ENCODE results near the gene EZR.

- no peak for TF ChIP-seq CTCF (IDR thresholded peaks at IDR 0.05)
- TF ChIP-seq POLR2A (IDR thresholded peaks at IDR 0.05): no peak
Observed at GRCh38 chr6:158765499-158766068, 53.6 kb downstream of the EZR start.

Data from esophagus squamous epithelium (tissue), 4 donors.